ENCODE measurements around the gene ISLR2. TPM values are rescaled to one million over a fixed set of nuclear protein-coding genes. Genes with fewer than 3 reads are reported as not detected.

ISLR2 gene
- total RNA-seq, 1 donor from 2014 or later = 1.0 TPM

DNA sequence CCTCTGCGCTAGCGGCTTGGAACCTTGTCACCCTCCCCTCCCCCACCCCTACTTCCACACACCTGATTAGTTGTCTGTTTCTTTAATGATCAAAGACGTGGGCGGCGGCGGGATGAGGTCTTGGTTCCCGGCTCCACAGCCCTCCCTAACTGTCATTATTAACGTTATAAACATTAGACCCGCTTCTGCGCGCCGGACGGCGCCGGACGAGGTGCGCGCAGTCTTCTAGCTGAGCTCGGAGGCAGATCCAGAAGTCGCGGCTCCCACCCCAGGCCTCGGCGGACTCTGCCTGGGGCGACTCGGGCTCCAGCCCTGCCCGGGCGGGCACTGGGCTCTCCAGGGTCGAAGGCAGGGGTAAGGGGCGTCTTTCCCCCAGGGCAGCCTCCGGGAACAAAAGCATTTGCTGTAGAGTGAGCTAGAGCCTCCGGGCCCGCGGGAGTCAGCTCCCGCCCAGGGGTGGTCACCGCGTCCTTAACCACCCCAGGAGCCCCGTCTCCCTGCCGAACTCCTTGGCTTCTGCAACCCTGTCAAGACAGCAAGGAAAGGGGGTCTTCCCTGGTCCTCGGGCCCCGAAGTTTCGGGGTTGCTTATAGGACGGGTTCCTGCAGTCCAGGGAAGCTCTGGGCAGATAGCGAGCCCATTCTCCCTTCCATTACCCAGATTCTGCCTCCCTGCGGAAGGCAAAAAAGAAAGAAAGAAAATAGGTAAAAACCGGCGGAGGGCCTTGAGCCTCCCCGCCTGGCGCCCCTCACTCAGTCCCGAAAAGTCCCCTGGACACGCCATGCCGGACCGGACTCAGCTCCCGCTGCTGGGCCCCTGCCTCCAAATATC, 2.2 kb upstream of the ISLR2 start:
- DNase-seq (ENCODE audit: low read depth) = no peak
- Histone ChIP-seq H3K27me3 (ENCODE audit: control insufficient read depth, insufficient read depth, low read length) (peaks cover 78% of the 10 kb centered on the region), H3K4me3 (ENCODE audit: low read depth, low read length) (peak overlapping the region; percentile 22), H3K36me3 (ENCODE audit: control insufficient read depth, insufficient read depth, low read length) (no peaks in the 10 kb centered on the region)
- TF ChIP-seq, protein P1, sequence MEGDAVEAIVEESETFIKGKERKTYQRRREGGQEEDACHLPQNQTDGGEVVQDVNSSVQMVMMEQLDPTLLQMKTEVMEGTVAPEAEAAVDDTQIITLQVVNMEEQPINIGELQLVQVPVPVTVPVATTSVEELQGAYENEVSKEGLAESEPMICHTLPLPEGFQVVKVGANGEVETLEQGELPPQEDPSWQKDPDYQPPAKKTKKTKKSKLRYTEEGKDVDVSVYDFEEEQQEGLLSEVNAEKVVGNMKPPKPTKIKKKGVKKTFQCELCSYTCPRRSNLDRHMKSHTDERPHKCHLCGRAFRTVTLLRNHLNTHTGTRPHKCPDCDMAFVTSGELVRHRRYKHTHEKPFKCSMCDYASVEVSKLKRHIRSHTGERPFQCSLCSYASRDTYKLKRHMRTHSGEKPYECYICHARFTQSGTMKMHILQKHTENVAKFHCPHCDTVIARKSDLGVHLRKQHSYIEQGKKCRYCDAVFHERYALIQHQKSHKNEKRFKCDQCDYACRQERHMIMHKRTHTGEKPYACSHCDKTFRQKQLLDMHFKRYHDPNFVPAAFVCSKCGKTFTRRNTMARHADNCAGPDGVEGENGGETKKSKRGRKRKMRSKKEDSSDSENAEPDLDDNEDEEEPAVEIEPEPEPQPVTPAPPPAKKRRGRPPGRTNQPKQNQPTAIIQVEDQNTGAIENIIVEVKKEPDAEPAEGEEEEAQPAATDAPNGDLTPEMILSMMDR (IDR thresholded peaks at IDR 0.05; ENCODE audit: insufficient read depth, low read length, poor library complexity, severe bottlenecking) = no peak

- TF ChIP-seq, protein P1 (IDR thresholded peaks at IDR 0.05; ENCODE audit: insufficient read depth, low read length, poor library complexity, severe bottlenecking) = no peak
- no peak for DNase-seq (ENCODE audit: low read depth)
- H3K27me3 ChIP-seq (ENCODE audit: control insufficient read depth, insufficient read depth, low read length) = peaks cover 81% of the 10 kb centered on the region
- H3K4me3 ChIP-seq (ENCODE audit: low read depth, low read length) = no peak overlapping the region
- H3K36me3 ChIP-seq (ENCODE audit: control insufficient read depth, insufficient read depth, low read length) = no peaks in the 10 kb centered on the region
Measured at GRCh38 chr15:74128785-74129585, 1.4 kb upstream of the ISLR2 start.

DNA sequence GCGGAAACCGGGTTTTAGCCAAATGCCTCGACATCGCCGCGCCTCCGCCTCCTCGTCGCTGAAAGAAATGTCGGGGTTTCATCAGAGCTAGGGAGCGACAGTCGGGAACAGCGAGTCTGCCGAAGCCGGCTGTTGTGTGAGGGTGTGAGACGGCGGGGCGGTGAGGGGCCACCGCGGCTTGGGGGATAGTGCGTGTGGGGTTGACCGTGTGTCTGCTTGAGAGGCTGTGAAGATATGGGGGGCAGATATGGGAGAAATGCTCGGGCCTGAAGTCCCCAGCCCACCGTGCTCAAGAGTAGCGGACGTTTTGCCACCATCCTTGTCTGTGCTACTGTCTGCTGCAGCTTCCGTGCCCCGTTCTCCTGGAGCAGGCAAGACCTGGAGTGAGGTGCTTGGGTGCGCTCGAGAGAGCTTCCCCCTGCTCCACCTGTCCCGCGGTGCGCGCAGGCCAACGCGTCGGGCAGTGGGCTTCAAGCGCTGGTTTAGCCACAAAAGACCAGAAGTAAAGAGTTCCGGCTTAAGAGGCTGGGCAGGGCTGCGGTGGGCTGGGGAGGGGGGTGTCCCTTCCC, 716 bp upstream of the ISLR2 start:
- TF ChIP-seq, protein P1 (IDR thresholded peaks at IDR 0.05; ENCODE audit: insufficient read depth, low read length, poor library complexity, severe bottlenecking) = no peak
- peaks cover 86% of the 10 kb centered on the region for H3K27me3 ChIP-seq (ENCODE audit: control insufficient read depth, insufficient read depth, low read length)
- H3K4me3 ChIP-seq (ENCODE audit: low read depth, low read length) = no peak overlapping the region
- DNase-seq (ENCODE audit: low read depth) = no peak
- no peaks in the 10 kb centered on the region for H3K36me3 ChIP-seq (ENCODE audit: control insufficient read depth, insufficient read depth, low read length)

GRCh38 chr15:74130849-74131627, 652 bp downstream of the ISLR2 start:
- no peak overlapping the region for H3K4me3 ChIP-seq (ENCODE audit: low read depth, low read length)

More at GRCh38 chr15:74130849-74131627, 652 bp downstream of the ISLR2 start:
- Histone ChIP-seq H3K27me3 (ENCODE audit: control insufficient read depth, insufficient read depth, low read length) (peaks cover 93% of the 10 kb centered on the region), H3K36me3 (ENCODE audit: control insufficient read depth, insufficient read depth, low read length) (no peaks in the 10 kb centered on the region)
- TF ChIP-seq, protein P1 (IDR thresholded peaks at IDR 0.05; ENCODE audit: insufficient read depth, low read length, poor library complexity, severe bottlenecking) = no peak
- no peak for DNase-seq (ENCODE audit: low read depth)
